HG03575 (cell line): ENCODE results near the gene KRTAP5-3.

ENCODE experiments used
- ATAC-seq: cut with Tn5 transposase; IDR thresholded peaks from one replicate; pipeline ENCODE4 v1.9.1; 2021; ENCODE audit not compliant: unreplicated experiment, insufficient number of reproducible peaks, low FRiP score; ENCODE audit errors: extremely low read depth

The KRTAP5-3 gene

DNA sequence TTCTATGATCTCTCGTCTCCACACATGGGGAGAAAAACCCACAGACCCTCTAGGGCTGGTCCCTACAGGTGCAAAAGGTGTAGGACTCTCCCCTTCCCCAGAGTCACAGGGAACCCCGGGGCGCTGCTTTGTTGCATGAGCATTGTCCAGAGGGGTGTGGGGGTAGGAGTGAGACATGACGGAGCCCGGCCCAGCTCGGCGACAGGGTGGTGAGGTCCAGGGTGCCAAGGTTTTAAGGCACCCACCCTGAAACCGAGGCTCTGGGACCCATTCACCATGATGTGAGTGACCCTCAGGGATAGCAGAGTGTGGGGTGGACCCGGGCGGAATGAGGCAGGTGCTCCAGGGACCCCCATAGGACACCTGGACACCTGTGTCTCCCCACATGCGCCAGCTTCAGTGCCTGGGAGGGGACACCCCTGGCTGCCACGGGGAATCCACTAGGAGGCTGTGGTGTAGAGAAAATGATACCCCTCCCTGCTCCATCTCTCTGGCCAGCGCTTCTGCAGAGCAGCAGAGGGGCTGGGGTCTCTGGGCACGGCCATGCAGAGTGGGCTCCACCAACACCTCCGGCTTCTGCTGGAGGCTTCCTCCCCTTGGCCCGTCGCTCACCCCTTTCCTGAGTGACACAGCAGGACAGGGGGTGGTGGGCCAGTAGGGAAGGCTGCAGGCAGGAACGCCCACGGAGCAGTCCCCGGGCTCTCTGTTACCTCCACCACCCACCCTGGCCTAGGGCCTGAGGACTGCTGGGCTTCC, 36.5 kb upstream of the KRTAP5-3 start:
- ATAC-seq = no peak

- no peak for ATAC-seq
Measured at GRCh38 chr11:1643146-1643690, 35.0 kb upstream of the KRTAP5-3 start.

DNA sequence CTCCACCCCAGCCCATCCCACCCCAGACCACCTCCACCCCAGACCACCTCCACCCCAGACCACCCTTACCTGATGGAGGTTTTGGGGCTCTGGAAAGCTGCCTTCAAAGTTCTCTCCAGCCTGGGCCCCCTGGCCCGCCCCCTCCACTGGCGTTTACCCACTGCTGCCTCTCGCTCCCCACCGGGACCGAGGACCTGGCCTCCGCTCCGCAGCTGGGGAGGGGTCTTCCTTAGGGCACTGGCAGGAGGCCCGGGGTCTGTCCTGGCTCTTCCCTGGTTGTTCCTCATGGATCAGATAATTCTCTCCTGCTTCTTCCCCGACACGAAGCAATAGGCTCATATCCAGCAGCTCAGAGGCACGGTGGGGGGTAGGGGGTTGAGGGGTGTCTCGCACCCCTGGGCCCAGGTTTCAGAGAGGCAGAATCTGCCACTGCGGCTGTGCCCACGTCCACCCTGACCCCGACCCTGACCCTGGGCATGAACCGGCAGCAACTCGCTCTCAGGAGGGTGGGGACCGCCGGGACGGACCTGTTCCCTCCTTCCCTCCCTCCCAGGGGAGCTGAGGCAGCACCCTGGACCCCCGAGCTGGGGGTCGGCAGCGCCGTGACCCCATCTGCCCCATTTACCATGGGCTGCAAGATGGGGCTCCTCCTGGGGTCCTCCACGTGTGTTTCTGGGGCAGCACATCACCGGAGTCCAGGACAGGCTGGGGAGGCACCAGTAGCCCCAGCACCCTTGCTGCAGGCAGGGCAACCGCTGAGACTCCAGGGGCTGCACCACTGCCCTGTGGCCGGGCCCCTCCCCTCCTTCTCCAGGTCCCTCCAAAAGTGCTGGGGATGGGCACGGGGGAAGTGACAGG, 34.3 kb upstream of the KRTAP5-3 start:
- no peak for ATAC-seq

DNA sequence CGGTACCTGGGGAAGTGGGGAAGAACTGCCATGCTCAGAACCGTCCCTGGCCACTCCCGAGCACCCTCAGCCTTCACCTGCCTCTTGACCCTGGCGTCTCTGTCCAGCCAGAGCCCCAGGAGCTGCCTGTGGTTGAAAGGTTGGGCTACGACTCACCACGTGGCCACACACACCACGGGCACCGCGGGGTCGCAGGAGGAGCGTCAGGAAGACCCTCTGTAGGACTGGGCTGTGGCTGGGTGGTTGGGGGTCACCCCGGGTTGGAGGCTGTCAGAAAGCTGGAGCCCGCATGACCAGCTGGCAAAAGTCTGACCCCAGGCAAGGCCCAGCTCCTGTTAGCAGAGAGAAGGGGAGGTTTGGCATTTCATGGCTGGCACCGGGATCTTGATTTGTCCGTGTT, 32.8 kb upstream of the KRTAP5-3 start:
- ATAC-seq = no peak

DNA sequence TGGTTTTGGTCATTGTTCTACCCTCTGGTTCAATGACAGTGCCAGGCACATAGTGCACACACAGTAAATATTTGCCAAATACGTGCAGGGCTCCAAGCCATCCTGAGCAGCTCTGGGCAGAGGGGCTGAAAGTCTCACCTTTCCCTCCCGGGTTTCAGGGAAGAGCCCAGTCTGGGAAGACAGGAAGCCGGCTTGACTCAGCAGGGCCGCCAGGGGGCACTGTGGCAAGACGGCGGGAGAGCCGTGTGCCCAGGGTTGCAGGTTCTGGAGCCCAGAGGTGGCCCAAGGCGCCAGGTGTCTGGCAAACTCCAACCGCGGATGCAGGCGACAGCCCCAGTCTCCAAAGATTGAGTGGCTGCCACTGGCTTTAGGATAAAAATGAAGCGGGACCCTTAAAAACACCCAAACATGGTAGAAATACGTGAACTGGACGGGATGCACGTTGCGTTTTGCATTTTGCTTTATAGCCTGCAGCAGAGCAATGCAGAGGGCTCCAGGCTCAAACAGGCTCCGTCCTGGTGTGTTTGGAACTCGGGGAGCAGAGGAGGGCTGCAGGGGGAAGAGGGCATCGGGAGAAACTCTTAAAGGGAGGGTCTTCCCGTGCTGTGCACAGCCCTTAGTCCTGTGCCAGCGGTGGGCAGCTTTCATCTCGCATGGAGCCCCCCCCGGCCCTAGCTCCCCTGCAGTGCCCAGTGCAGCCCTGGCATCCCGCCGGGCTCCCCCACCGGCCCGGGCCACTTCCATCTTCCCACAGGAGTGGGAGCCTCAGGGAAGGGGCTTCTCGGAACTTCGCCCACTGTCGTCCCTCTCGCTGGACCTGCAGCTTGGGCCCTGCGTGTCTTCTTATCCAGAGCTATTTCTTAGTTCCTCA, 32.0 kb upstream of the KRTAP5-3 start:
- ATAC-seq = no peak

- no peak for ATAC-seq
Measured at GRCh38 chr11:1639666-1640065, 31.4 kb upstream of the KRTAP5-3 start.

- no peak for ATAC-seq
Measured at GRCh38 chr11:1639102-1639620, 30.9 kb upstream of the KRTAP5-3 start.

DNA sequence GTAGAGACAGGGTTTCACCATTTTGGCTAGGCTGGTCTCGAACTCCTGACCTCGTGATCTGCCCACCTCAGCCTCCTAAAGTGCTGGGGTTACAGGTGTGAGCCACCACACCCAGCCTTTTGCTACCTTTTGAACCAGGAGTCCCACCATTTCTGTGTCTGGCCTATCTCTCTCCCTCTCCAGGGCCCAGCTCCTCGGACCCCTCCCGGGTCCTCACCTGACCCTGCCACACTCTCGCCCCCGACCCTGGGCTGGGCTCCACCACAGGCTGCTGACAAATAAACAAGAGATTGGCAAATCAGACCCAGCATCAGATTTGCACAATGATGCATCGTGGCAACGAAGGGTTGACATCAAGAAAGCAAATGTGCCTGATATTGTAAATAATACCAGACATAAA, 30.1 kb upstream of the KRTAP5-3 start:
- ATAC-seq = no peak

DNA sequence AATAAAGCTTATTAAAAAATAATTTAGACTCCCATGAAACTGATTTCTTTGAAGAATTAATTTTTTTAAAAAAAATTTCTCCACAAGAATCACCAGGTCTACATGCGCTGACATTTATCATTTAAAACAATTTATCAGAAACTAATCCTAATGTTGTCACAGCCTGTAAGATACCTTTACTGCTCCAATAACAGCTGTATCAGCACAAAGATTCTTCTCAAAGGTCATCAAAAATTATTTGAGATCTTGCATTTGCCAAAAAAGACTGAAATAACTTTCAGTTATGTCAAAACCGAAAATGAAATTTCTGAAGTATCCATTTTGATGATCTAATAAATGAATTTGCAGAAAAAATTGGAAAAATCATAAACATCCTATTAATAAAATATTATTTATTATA, 29.4 kb upstream of the KRTAP5-3 start:
- no peak for ATAC-seq

GRCh38 chr11:1636291-1636950, 28.2 kb upstream of the KRTAP5-3 start:
- ATAC-seq = no peak

DNA sequence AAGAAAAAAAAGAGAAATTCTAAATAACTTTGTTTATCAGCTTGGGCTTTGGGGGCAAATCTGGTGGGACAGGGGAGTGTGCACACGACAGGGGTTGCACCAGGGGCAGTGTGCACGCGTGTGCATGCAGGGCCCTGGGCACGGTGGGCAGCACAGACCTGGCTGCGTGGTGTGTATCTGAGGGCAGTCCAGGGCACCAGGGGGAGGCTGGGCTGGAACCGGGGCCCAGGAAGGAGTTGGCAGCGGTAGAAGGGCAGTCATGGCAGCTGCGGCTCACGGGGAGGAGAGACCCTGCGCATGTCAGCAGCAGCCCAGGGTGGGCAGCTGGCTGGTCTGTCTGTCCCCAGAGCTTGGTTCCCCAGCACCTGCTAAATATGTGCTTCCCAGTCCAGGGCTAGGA, 25.6 kb upstream of the KRTAP5-3 start:
- ATAC-seq = no peak

DNA sequence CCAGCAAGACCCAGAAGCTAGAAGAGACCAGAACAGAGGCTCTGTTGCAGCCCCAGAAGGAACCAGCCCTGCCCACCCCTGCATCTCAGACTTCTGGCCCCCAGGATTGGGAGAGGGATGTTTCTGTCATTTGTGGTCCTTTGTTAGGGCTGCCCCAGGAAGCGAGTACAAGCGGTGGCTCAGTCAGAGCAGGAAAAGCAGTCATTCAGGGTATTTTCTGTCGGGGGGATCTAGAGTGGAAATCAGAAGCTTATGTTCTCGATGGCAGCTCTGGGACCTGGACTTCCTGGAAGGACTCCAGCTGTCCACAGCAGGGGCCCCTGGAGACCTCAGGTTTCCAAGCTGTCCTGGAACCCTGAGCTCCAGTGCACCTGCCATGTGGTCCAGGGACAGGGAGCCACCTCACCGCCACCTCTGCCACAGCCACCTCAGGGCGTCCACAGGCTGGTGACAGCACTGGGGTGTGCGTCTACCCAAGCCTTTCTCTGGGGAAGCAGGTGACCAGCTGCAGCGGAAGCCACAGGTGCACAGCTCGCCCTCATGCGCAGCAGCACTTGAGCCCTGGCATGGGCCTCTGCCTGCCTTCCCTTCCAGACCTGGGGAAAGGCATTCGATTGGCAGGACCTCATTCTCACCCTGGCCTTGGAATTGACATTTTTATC, 23.9 kb upstream of the KRTAP5-3 start:
- ATAC-seq = no peak

DNA sequence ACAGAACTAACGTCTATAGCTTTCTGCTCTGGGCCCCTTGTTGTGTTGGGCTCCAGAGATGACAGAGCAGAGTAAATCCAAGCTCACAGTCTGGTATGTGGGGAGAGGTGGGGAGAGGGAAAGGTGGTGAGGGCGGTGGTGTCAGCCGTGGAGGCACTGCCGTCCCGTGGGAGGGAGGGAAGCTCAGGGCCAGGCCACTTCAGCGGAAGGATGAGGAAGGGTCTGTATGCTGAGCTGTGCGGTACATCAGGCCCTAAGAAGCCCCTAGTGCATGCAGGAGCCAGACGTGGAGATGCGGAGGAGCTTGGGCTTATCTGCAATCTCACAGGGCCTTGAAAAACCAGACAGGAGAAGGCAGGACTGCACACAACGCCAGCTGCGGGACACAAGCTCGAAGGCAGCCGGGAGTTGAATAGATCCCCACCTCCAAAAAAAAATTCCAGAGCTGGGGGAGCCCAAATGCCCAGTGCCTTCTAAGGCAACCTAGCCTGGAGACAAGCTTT, 22.9 kb upstream of the KRTAP5-3 start:
- ATAC-seq = no peak

GRCh38 chr11:1630271-1630670, 22.0 kb upstream of the KRTAP5-3 start:
- ATAC-seq = no peak

GRCh38 chr11:1629326-1630185, 21.3 kb upstream of the KRTAP5-3 start, which contains the start of gene KRTAP5-5:
Gene KRTAP5-5, plus strand, starts transcription at chr11:1629775. Its CDS starts 66 bp downstream, at chr11:1629841.
- no peak for ATAC-seq

- ATAC-seq = no peak
Measured at GRCh38 chr11:1628506-1629325, 20.5 kb upstream of the KRTAP5-3 start.
